Liver (tissue), 9 donors: ENCODE measurements around the gene AMELY. TPM values are rescaled to one million over a fixed set of nuclear protein-coding genes. Genes with fewer than 3 reads are reported as not detected.

Source experiments
- DNase-seq: peaks from one replicate; pipeline ENCODE4 v3.0.0-alpha.2; 2017; ENCODE audit warnings: low spot score
- H3K27ac ChIP-seq, 2 donors: one replicate each; pipeline ENCODE4 v1.7.0; 2013; ENCODE audit warnings: inconsistent platforms in 2 of 2, low read length in 2 of 2, control low read depth in 1 of 2, low read depth in 1 of 2, mild to moderate bottlenecking in 1 of 2
- H3K27me3 ChIP-seq, 4 donors: one replicate each; pipeline versions ENCODE4 v1.6.1 to v1.7.0; 2013; ENCODE audit warnings: low read length in 3 of 4, inconsistent platforms in 1 of 4, mild to moderate bottlenecking in 1 of 4, moderate library complexity in 1 of 4; ENCODE audit not compliant: control insufficient read depth in 4 of 4, insufficient read depth in 4 of 4
- H3K36me3 ChIP-seq, 4 donors: one replicate each; pipeline versions ENCODE4 v1.6.1 to v1.7.0; 2013; ENCODE audit warnings: low read length in 3 of 4, mild to moderate bottlenecking in 3 of 4, low read depth in 1 of 4, moderate library complexity in 1 of 4; ENCODE audit not compliant: control insufficient read depth in 4 of 4, insufficient read depth in 3 of 4
- H3K4me1 ChIP-seq, 4 donors: one replicate each; pipeline versions ENCODE4 v1.6.1 to v1.7.0; 2013; ENCODE audit warnings: low read length in 3 of 4, mild to moderate bottlenecking in 3 of 4, moderate library complexity in 1 of 4; ENCODE audit not compliant: control insufficient read depth in 4 of 4, insufficient read depth in 4 of 4
- H3K4me3 ChIP-seq, 3 donors: one replicate each; pipeline versions ENCODE4 v1.6.1 to v1.7.0; 2013; ENCODE audit warnings: low read length in 3 of 3, control low read depth in 1 of 3, low read depth in 1 of 3, mild to moderate bottlenecking in 1 of 3
- H3K9ac ChIP-seq, 2 donors: one replicate each; pipeline ENCODE4 v1.7.0; 2013; ENCODE audit warnings: low read length in 2 of 2, mild to moderate bottlenecking in 2 of 2, moderate library complexity in 2 of 2, control low read depth in 1 of 2, low read depth in 1 of 2
- H3K9me3 ChIP-seq, 4 donors: one replicate each; pipeline versions ENCODE4 v1.6.1 to v1.7.0; 2013; ENCODE audit warnings: low read length in 3 of 4; ENCODE audit not compliant: control insufficient read depth in 4 of 4
- EGR1 ChIP-seq, 2 donors: IDR thresholded peaks; 2 replicates each; pipeline ENCODE4 v1.6.1; 2016 to 2018; ENCODE audit warnings: antibody characterized with exemption in 2 of 2, low read depth in 2 of 2
- FOXA1 ChIP-seq: IDR thresholded peaks from 2 replicates; pipeline ENCODE4 v1.6.1; 2016; ENCODE audit warnings: antibody characterized with exemption
- FOXA2 ChIP-seq: IDR thresholded peaks from 2 replicates; pipeline ENCODE4 v1.6.1; 2016; ENCODE audit warnings: antibody characterized with exemption
- GABPA ChIP-seq, 2 donors: IDR thresholded peaks in 1 of 2; conservative IDR thresholded peaks in 1 of 2; 2 replicates each; pipeline ENCODE4 v1.6.1; 2016; ENCODE audit warnings: antibody characterized with exemption in 2 of 2, mild to moderate bottlenecking in 1 of 2, moderate library complexity in 1 of 2
- HNF4A ChIP-seq, 2 donors: conservative IDR thresholded peaks; 2 replicates each; pipeline ENCODE4 v1.6.1; 2016; ENCODE audit warnings: antibody characterized with exemption in 2 of 2, mild to moderate bottlenecking in 2 of 2
- HNF4G ChIP-seq: IDR thresholded peaks from 2 replicates; pipeline ENCODE4 v1.6.1; 2016; ENCODE audit warnings: antibody characterized with exemption
- JUND ChIP-seq, 2 donors: IDR thresholded peaks; 2 replicates each; pipeline ENCODE4 v1.6.1; 2016; ENCODE audit warnings: antibody characterized with exemption in 2 of 2
- NR2F2 ChIP-seq: IDR thresholded peaks from 2 replicates; pipeline ENCODE4 v1.6.1; 2016; ENCODE audit warnings: antibody characterized with exemption
- RAD21 ChIP-seq, 2 donors: IDR thresholded peaks; 2 replicates each; pipeline ENCODE4 v1.6.1; 2016; ENCODE audit warnings: antibody characterized with exemption in 2 of 2, mild to moderate bottlenecking in 2 of 2
- RXRA ChIP-seq, 2 donors: IDR thresholded peaks; 2 replicates each; pipeline ENCODE4 v1.6.1; 2017 to 2018; ENCODE audit warnings: antibody characterized with exemption in 2 of 2, mild to moderate bottlenecking in 1 of 2
- SP1 ChIP-seq: IDR thresholded peaks from 2 replicates; pipeline ENCODE4 v1.6.1; 2018; ENCODE audit warnings: antibody characterized with exemption, mild to moderate bottlenecking
- TAF1 ChIP-seq: conservative IDR thresholded peaks from 2 replicates; pipeline ENCODE4 v1.6.1; 2016; ENCODE audit warnings: antibody characterized with exemption, mild to moderate bottlenecking
- YY1 ChIP-seq: IDR thresholded peaks from 2 replicates; pipeline ENCODE4 v1.6.1; 2016; ENCODE audit warnings: antibody characterized with exemption, mild to moderate bottlenecking
- ZBTB33 ChIP-seq: IDR thresholded peaks from 2 replicates; pipeline ENCODE4 v1.6.1; 2016; ENCODE audit warnings: antibody characterized with exemption
- WGBS: extraction: QIAGEN DNeasy Blood & Tissue Kit; methylation state at CpG from one replicate; pipeline ENCODE4 v1.1.7; 2013; 5-methylcytosine and 5-hydroxymethylcytosine counted together
- polyA plus RNA-seq, 2 donors: library from polyadenylated mRNA; stranded (reverse) in 1 of 2; unstranded in 1 of 2; fragments of 200-250 nt in 1 of 2; fragments of >200 nt in 1 of 2; fragmentation: Nextera tagmentation in 1 of 2; extraction: Ambion mirVana in 1 of 2; gene quantifications; one replicate each; pipeline versions ENCODE4 v1.2.1 to v1.2.3, GENCODE V29; 2013 to 2015
- total RNA-seq, 2 donors: library from RNA; depleted of rRNA; stranded (reverse); fragments of >200 nt; gene quantifications; one replicate each; pipeline ENCODE4 v1.2.3, GENCODE V29; 2014
- TF ChIP-seq, protein P1 (sequence below): IDR thresholded peaks from 2 replicates; pipeline ENCODE4 v1.6.1; 2016; ENCODE audit warnings: antibody characterized with exemption, mild to moderate bottlenecking
- TF ChIP-seq, protein P2 (sequence below): IDR thresholded peaks from 2 replicates; pipeline ENCODE4 v1.6.1; 2016; ENCODE audit warnings: antibody characterized with exemption
- TF ChIP-seq, protein P3 (sequence below): IDR thresholded peaks from 2 replicates; pipeline ENCODE4 v1.6.1; 2016; ENCODE audit warnings: antibody characterized with exemption
- TF ChIP-seq, protein P4 (sequence below): fragments of 150-350 bp; IDR thresholded peaks from 2 replicates; pipeline ENCODE4 v1.5.1; 2017; ENCODE audit warnings: improper control_type of control experiment, low read depth, low read length; ENCODE audit not compliant: missing input control
- donor health status: healthy.
- donor health status: healthy.
- donor health status: healthy.
- donor health status: healthy.
- donor health status: healthy.

AMELY gene
- total and polyA plus RNA-seq, 4 donors: not detected

- Histone ChIP-seq H3K9ac (peak overlapping the region in 1 of 2 donors; percentile 22), H3K27ac (no peak overlapping the region), H3K9me3 (no peaks in the 10 kb centered on the region), H3K4me3 (no peak overlapping the region), H3K36me3 (no peaks in the 10 kb centered on the region), H3K4me1 (no peaks in the 10 kb centered on the region), H3K27me3 (no peaks in the 10 kb centered on the region)
- DNase-seq: no peak
- TF ChIP-seq, protein P1, sequence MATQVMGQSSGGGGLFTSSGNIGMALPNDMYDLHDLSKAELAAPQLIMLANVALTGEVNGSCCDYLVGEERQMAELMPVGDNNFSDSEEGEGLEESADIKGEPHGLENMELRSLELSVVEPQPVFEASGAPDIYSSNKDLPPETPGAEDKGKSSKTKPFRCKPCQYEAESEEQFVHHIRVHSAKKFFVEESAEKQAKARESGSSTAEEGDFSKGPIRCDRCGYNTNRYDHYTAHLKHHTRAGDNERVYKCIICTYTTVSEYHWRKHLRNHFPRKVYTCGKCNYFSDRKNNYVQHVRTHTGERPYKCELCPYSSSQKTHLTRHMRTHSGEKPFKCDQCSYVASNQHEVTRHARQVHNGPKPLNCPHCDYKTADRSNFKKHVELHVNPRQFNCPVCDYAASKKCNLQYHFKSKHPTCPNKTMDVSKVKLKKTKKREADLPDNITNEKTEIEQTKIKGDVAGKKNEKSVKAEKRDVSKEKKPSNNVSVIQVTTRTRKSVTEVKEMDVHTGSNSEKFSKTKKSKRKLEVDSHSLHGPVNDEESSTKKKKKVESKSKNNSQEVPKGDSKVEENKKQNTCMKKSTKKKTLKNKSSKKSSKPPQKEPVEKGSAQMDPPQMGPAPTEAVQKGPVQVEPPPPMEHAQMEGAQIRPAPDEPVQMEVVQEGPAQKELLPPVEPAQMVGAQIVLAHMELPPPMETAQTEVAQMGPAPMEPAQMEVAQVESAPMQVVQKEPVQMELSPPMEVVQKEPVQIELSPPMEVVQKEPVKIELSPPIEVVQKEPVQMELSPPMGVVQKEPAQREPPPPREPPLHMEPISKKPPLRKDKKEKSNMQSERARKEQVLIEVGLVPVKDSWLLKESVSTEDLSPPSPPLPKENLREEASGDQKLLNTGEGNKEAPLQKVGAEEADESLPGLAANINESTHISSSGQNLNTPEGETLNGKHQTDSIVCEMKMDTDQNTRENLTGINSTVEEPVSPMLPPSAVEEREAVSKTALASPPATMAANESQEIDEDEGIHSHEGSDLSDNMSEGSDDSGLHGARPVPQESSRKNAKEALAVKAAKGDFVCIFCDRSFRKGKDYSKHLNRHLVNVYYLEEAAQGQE: no peak
- no peak for TF ChIP-seq RAD21 (IDR thresholded peaks at IDR 0.05)
- TF ChIP-seq RXRA (IDR thresholded peaks at IDR 0.05): no peak
- TF ChIP-seq HNF4A (conservative IDR thresholded peaks at IDR 0.05): no peak
- no peak for TF ChIP-seq TAF1
- TF ChIP-seq JUND (IDR thresholded peaks at IDR 0.05): no peak
- TF ChIP-seq, protein P2, sequence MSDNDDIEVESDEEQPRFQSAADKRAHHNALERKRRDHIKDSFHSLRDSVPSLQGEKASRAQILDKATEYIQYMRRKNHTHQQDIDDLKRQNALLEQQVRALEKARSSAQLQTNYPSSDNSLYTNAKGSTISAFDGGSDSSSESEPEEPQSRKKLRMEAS: no peak
- no peak for TF ChIP-seq SP1
- no peak for TF ChIP-seq YY1
- TF ChIP-seq, protein P3, sequence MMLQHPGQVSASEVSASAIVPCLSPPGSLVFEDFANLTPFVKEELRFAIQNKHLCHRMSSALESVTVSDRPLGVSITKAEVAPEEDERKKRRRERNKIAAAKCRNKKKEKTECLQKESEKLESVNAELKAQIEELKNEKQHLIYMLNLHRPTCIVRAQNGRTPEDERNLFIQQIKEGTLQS: no peak
- no peak for TF ChIP-seq HNF4G
- no peak for TF ChIP-seq GABPA (IDR thresholded peaks at IDR 0.05 in 1 of 2, conservative IDR thresholded peaks at IDR 0.05 in 1 of 2)
- no peak for TF ChIP-seq FOXA2
- TF ChIP-seq NR2F2: no peak
- no peak for TF ChIP-seq FOXA1
- TF ChIP-seq EGR1 (IDR thresholded peaks at IDR 0.05; ENCODE audit: low read depth in 2 of 2): no peak
- TF ChIP-seq ZBTB33: no peak
- TF ChIP-seq, protein P4, sequence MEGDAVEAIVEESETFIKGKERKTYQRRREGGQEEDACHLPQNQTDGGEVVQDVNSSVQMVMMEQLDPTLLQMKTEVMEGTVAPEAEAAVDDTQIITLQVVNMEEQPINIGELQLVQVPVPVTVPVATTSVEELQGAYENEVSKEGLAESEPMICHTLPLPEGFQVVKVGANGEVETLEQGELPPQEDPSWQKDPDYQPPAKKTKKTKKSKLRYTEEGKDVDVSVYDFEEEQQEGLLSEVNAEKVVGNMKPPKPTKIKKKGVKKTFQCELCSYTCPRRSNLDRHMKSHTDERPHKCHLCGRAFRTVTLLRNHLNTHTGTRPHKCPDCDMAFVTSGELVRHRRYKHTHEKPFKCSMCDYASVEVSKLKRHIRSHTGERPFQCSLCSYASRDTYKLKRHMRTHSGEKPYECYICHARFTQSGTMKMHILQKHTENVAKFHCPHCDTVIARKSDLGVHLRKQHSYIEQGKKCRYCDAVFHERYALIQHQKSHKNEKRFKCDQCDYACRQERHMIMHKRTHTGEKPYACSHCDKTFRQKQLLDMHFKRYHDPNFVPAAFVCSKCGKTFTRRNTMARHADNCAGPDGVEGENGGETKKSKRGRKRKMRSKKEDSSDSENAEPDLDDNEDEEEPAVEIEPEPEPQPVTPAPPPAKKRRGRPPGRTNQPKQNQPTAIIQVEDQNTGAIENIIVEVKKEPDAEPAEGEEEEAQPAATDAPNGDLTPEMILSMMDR: no peak
- WGBS: 59% methylated on average over 13 of the region's 13 CpGs
Observed at GRCh38 chrY:6948378-6948777, 36.8 kb upstream of the AMELY start.

DNA sequence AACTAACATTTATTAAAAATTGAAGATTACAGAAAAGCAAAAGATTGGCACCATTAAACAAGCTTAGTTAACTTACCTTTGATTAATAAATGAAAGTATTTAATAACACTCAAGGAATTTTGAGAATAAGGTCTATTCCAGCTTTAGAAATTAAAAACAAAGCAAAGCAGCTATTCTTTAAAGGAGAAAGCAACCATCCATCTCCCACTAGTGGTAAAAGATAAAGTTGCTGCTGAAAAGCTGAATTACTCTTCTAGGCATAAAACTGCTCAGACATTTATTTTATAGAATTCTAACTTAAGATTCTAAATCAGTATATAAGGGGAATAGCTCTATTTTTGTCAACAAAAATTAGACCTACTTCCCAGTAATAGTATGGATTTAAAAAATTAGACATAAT lies 36.1 kb upstream of the AMELY start:
- Histone ChIP-seq H3K27me3 (no peaks in the 10 kb centered on the region), H3K9me3 (no peaks in the 10 kb centered on the region), H3K27ac (no peak overlapping the region), H3K36me3 (no peaks in the 10 kb centered on the region), H3K4me3 (no peak overlapping the region), H3K9ac (no peak overlapping the region), H3K4me1 (no peaks in the 10 kb centered on the region)
- TF ChIP-seq, protein P2: no peak
- TF ChIP-seq RAD21 (IDR thresholded peaks at IDR 0.05): peak in 1 of 2 donors; percentile 71
- TF ChIP-seq, protein P4: peak; percentile 29
- no peak for DNase-seq
